ENCODE results near the gene P4HB. TPM values are rescaled to one million over a fixed set of nuclear protein-coding genes. Genes with fewer than 3 reads are reported as not detected.

Gene P4HB
- 517 and 746 TPM in 2 replicates for total RNA-seq

GRCh38 chr17:81859906-81860755 is at the start of gene P4HB:
P4HB (minus strand) TSS chr17:81860535; CDS start chr17:81860471, 64 bp downstream.

GRCh38 chr17:81902023-81902652 is 41.8 kb upstream of the P4HB start, which contains the start of gene NPB:
NPB (plus strand) TSS chr17:81902238; CDS start chr17:81902278, 40 bp downstream.

GRCh38 chr17:81870981-81871386 is 10.6 kb upstream of the P4HB start, which contains the start of gene ARHGDIA:
ARHGDIA (minus strand) TSS chr17:81871337; CDS start chr17:81869930, 1,407 bp downstream.

GRCh38 chr17:81834831-81835267 is 25.5 kb downstream of the P4HB start, which contains the start of gene PPP1R27:
PPP1R27 (minus strand) TSS chr17:81835050; CDS start chr17:81834953, 97 bp downstream.

GRCh38 chr17:81833160-81833920 is 27.0 kb downstream of the P4HB start, which contains the start of gene MCRIP1:
MCRIP1 (minus strand) TSS chr17:81833291; CDS start chr17:81824506, 8,785 bp downstream.

GRCh38 chr17:81803728-81804558 is 56.4 kb downstream of the P4HB start, which contains the start of gene GCGR:
GCGR (plus strand) TSS chr17:81804150; CDS start chr17:81809019, 4,869 bp downstream.

Other genes with a start within 250 kb of the P4HB start
- 57.2 and 71.2 TPM in 2 replicates for gene NPLOC4, start 223.4 kb downstream of the P4HB start, total RNA-seq
- 0.43 and 0.60 TPM in 2 replicates for gene TSPAN10, start 223.3 kb downstream of the P4HB start, total RNA-seq
- gene PDE6G, start 204.0 kb downstream of the P4HB start, total RNA-seq, result 1.2 and 4.3 TPM in 2 replicates
- 26.8 and 29.6 TPM in 2 replicates for gene OXLD1, start 193.9 kb downstream of the P4HB start, total RNA-seq
- gene CCDC137, start 193.8 kb downstream of the P4HB start, total RNA-seq, result 5.5 and 7.5 TPM in 2 replicates
- gene ARL16, start 176.7 kb downstream of the P4HB start, total RNA-seq, result 28.1 and 29.0 TPM in 2 replicates
- 35.8 and 39.4 TPM in 2 replicates for gene HGS, start 176.5 kb downstream of the P4HB start, total RNA-seq
- 6.6 and 7.0 TPM in 2 replicates for gene MRPL12, start 157.2 kb downstream of the P4HB start, total RNA-seq
- 6.6 and 7.7 TPM in 2 replicates for gene SLC25A10, start 148.3 kb downstream of the P4HB start, total RNA-seq
- gene GCGR, start 56.4 kb downstream of the P4HB start, total RNA-seq, result not detected in 2 replicates
- 112 and 134 TPM in 2 replicates for gene MCRIP1, start 27.2 kb downstream of the P4HB start, total RNA-seq
- not detected in 2 replicates for gene PPP1R27, start 25.5 kb downstream of the P4HB start, total RNA-seq
- gene ARHGDIA, start 10.8 kb upstream of the P4HB start, total RNA-seq, result 99.4 and 99.5 TPM in 2 replicates
- gene ALYREF, start 31.1 kb upstream of the P4HB start, total RNA-seq, result 126 and 127 TPM in 2 replicates
- gene ANAPC11, start 31.2 kb upstream of the P4HB start, total RNA-seq, result 87.0 and 103 TPM in 2 replicates
- gene NPB, start 41.7 kb upstream of the P4HB start, total RNA-seq, result 0.09 and 0.11 TPM in 2 replicates
- gene PCYT2, start 50.9 kb upstream of the P4HB start, total RNA-seq, result 18.2 and 25.2 TPM in 2 replicates
- 10.4 and 11.8 TPM in 2 replicates for gene SIRT7, start 57.6 kb upstream of the P4HB start, total RNA-seq
- 13.7 TPM in 2 replicates for gene MAFG, start 67.2 kb upstream of the P4HB start, total RNA-seq
- gene PYCR1, start 76.8 kb upstream of the P4HB start, total RNA-seq, result 33.8 and 39.7 TPM in 2 replicates
- not detected in 2 replicates for gene MYADML2, start 86.7 kb upstream of the P4HB start, total RNA-seq
- under 0.01 TPM in 1 of 2 replicates, not detected in the other for gene NOTUM, start 100.7 kb upstream of the P4HB start, total RNA-seq
- 19.6 and 29.0 TPM in 2 replicates for gene ASPSCR1, start 117.1 kb upstream of the P4HB start, total RNA-seq
- gene CENPX, start 162.3 kb upstream of the P4HB start, total RNA-seq, result 26.2 and 28.1 TPM in 2 replicates
- gene LRRC45, start 162.8 kb upstream of the P4HB start, total RNA-seq, result 8.2 and 9.2 TPM in 2 replicates
- 10.7 TPM in 2 replicates for gene RAC3, start 171.1 kb upstream of the P4HB start, total RNA-seq
- gene DCXR, start 177.2 kb upstream of the P4HB start, total RNA-seq, result 26.8 and 33.8 TPM in 2 replicates
- gene RFNG, start 191.3 kb upstream of the P4HB start, total RNA-seq, result 19.3 and 19.6 TPM in 2 replicates
- 66.4 and 72.4 TPM in 2 replicates for gene GPS1, start 191.4 kb upstream of the P4HB start, total RNA-seq
- 30.2 and 35.2 TPM in 2 replicates for gene DUS1L, start 205.3 kb upstream of the P4HB start, total RNA-seq
- gene FASN, start 237.7 kb upstream of the P4HB start, total RNA-seq, result 18.1 and 22.5 TPM in 2 replicates

Data from dermis lymphatic vessel endothelial cell (primary cell).